CD4-positive, alpha-beta T cell (primary cell): Measurements from ENCODE around the gene ZNF106. TPM values are rescaled to one million over a fixed set of nuclear protein-coding genes. Genes with fewer than 3 reads are reported as not detected.

Experiments
- ATAC-seq: fragments of 200-7000 bp; cut with Tn5 transposase; one replicate; pipeline ENCODE4 v1.10.0; 2022; ENCODE audit warnings: mild to moderate bottlenecking; ENCODE audit not compliant: poor library complexity
- CTCF ChIA-PET: fragments of 350-600 bp; sonication (Branson Sonifier 250); formaldehyde crosslinking; loops from one replicate; lab custom pipeline; 2021; ENCODE audit warnings: antibody characterized with exemption, inconsistent platforms; lab: Charles Lee
- POLR2A ChIA-PET: fragments of 350-600 bp; sonication (Branson Sonifier 250); formaldehyde crosslinking; loops from one replicate; lab custom pipeline; 2021; ENCODE audit warnings: antibody characterized with exemption, inconsistent platforms; lab: Charles Lee
- DNase-seq, 14 experiments: peaks; one replicate each; pipeline ENCODE4 v3.0.0-alpha.2; 2013 to 2020; ENCODE audit warnings: mixed read lengths in 2 of 14
- H3K27ac ChIP-seq, 2 donors: one replicate each; pipeline versions ENCODE4 v1.5.1 to v1.7.0; 2013; ENCODE audit warnings: low read length in 2 of 2, low read depth in 1 of 2, mild to moderate bottlenecking in 1 of 2
- H3K27me3 ChIP-seq, 2 experiments: 1 replicate in 1 of 2; 2 replicates in 1 of 2; pipeline versions ENCODE4 v1.6.1 to v1.7.0; 2013; ENCODE audit warnings: low read length in 2 of 2, control low read depth in 1 of 2, mild to moderate bottlenecking in 1 of 2, moderate library complexity in 1 of 2; ENCODE audit not compliant: insufficient read depth in 2 of 2, control insufficient read depth in 1 of 2
- H3K36me3 ChIP-seq: one replicate; pipeline ENCODE4 v1.6.1; 2013; ENCODE audit warnings: low read length, control low read depth; ENCODE audit not compliant: insufficient read depth
- H3K4me1 ChIP-seq: one replicate; pipeline ENCODE4 v1.6.1; 2013; ENCODE audit warnings: low read length, control low read depth; ENCODE audit not compliant: insufficient read depth
- H3K4me3 ChIP-seq: one replicate; pipeline ENCODE4 v1.5.1; 2013; ENCODE audit warnings: mild to moderate bottlenecking, low read length, moderate library complexity
- H3K9me3 ChIP-seq, 2 experiments: 1 replicate in 1 of 2; 2 replicates in 1 of 2; pipeline versions ENCODE4 v1.6.1 to v1.7.0; 2013; ENCODE audit warnings: low read length in 2 of 2, mild to moderate bottlenecking in 2 of 2, control low read depth in 1 of 2, moderate library complexity in 1 of 2; ENCODE audit not compliant: control insufficient read depth in 1 of 2, insufficient read depth in 1 of 2
- H3K27ac Mint-ChIP-seq: one replicate; pipeline ENCODE4 v1.8.0; 2020; ENCODE audit warnings: mixed read lengths
- H3K27me3 Mint-ChIP-seq: one replicate; pipeline ENCODE4 v1.8.0; 2021; ENCODE audit warnings: mixed read lengths
- H3K36me3 Mint-ChIP-seq: one replicate; pipeline ENCODE4 v1.8.0; 2021; ENCODE audit warnings: low read depth, mixed read lengths
- H3K4me1 Mint-ChIP-seq: one replicate; pipeline ENCODE4 v1.8.0; 2021; ENCODE audit warnings: low read depth, mixed read lengths
- H3K4me3 Mint-ChIP-seq: one replicate; pipeline ENCODE4 v1.8.0; 2020; ENCODE audit warnings: mild to moderate bottlenecking, mixed read lengths
- H3K9me3 Mint-ChIP-seq: one replicate; pipeline ENCODE4 v1.8.0; 2020; ENCODE audit warnings: mixed read lengths
- CTCF ChIP-seq: fragments of 200-600 bp; IDR thresholded peaks from one replicate; pipeline ENCODE4 v1.8.0; 2022; ENCODE audit warnings: antibody characterized with exemption, mild to moderate bottlenecking
- intact Hi-C, 2 experiments: fragments of 100-400 bp; cut with DNase I in 1 of 2; cut with micrococcal nuclease in 1 of 2; formaldehyde crosslinking; loops; one replicate each; pipeline versions ENCODE4 v1.15.1 to v1.9.0; 2023 to 2025; cut with DNase I, micrococcal nuclease
- total RNA-seq, 174 experiments: library from RNA in 2 of 174; stranded (reverse) in 2 of 174; gene quantifications; one replicate each; pipeline ENCODE4 v1.2.3 and lab custom pipeline; 2021 to 2026

ZNF106 gene
- total RNA-seq, 2 experiments from 2014 or later = 30.9 to 31.4 TPM

GRCh38 chr15:42498212-42499068 lies 7.5 kb upstream of the ZNF106 start:
- Mint-ChIP-seq H3K27ac (peak overlapping the region; percentile 61), H3K36me3 (peaks cover 11% of the 10 kb centered on the region), H3K4me3 (peak overlapping the region; percentile 64), H3K9me3 (no peaks in the 10 kb centered on the region), H3K4me1 (peaks cover 68% of the 10 kb centered on the region), H3K27me3 (no peaks in the 10 kb centered on the region)
- Histone ChIP-seq H3K27me3 (no peaks in the 10 kb centered on the region), H3K27ac (no peak overlapping the region), H3K9me3 (no peaks in the 10 kb centered on the region), H3K4me1 (peaks cover 35% of the 10 kb centered on the region), H3K36me3 (peaks cover 2% of the 10 kb centered on the region), H3K4me3 (no peak overlapping the region)
- DNase-seq (no peak), ATAC-seq (no peak)
- no peak for TF ChIP-seq CTCF
- ChIA-PET CTCF (no interaction called here), POLR2A (interaction anchor here (1.6 to 1.7 kb wide), 2 partner anchors 50 to 225 kb away, joined by 4 to 5 read pairs; partner anchors contain the start of genes GANC, HAUS2, LRRC57 and TMEM87A)
- intact Hi-C loops = loop anchor here (5.0 to 10.0 kb wide), 6 partner anchors 74 to 626 kb away; partner anchors contain the start of genes CDAN1 (in 1 of the 2) and VPS39 (in 1 of the 2)

- POLR2A ChIA-PET = interaction anchor here (0.7 to 2.1 kb wide), 10 partner anchors 10 to 721 kb away, joined by 3 to 18 read pairs (median 4); partner anchors contain the start of genes GANC, HAUS2, LRRC57 and MAPKBP1
These were observed 4.6 kb upstream of the ZNF106 start, which contains the start of gene SNAP23 for GRCh38 chr15:42495361-42496212. Gene SNAP23 (plus strand): TSS chr15:42495634. CDS start chr15:42511847, 16,213 bp downstream.

More at GRCh38 chr15:42495361-42496212, 4.6 kb upstream of the ZNF106 start, which contains the start of gene SNAP23:
- Histone ChIP-seq H3K9me3 (no peaks in the 10 kb centered on the region), H3K27me3 (no peaks in the 10 kb centered on the region), H3K36me3 (no peaks in the 10 kb centered on the region), H3K4me3 (peak within 1 kb of the TSS; percentile 98), H3K27ac (peak within 1 kb of the TSS; percentile 64 to 70), H3K4me1 (peaks cover 52% of the 10 kb centered on the region)
- Mint-ChIP-seq H3K36me3 (peaks cover 18% of the 10 kb centered on the region), H3K4me3 (peak within 1 kb of the TSS; percentile 98), H3K27me3 (no peaks in the 10 kb centered on the region), H3K27ac (peak within 1 kb of the TSS; percentile 94), H3K4me1 (peaks cover 75% of the 10 kb centered on the region), H3K9me3 (no peaks in the 10 kb centered on the region)
- ATAC-seq (peak; percentile 92), DNase-seq (peak; percentile 59 to 91 (median 76))
- no peak for TF ChIP-seq CTCF
- intact Hi-C loops = loop anchor here (2.0 to 10.0 kb wide), 7 partner anchors 77 to 629 kb away; partner anchors contain the start of genes CDAN1 (in 1 of the 2), GANC (in 1 of the 2), TMEM87A (in 1 of the 2) and VPS39 (in 1 of the 2)
- CTCF ChIA-PET = no interaction called here
